Non-pigmented ciliary epithelial cell (primary cell): ENCODE data around the gene ZNF554.
"Not testable (repeated sequence)": the region's sequence is repeated elsewhere in the genome, so short reads cannot be mapped to it uniquely, and the experiment has no call there.

Source experiments
- DNase-seq: peaks from one replicate; pipeline ENCODE4 v3.0.0-alpha.2; 2010; ENCODE audit warnings: low read depth

ZNF554 gene

DNA sequence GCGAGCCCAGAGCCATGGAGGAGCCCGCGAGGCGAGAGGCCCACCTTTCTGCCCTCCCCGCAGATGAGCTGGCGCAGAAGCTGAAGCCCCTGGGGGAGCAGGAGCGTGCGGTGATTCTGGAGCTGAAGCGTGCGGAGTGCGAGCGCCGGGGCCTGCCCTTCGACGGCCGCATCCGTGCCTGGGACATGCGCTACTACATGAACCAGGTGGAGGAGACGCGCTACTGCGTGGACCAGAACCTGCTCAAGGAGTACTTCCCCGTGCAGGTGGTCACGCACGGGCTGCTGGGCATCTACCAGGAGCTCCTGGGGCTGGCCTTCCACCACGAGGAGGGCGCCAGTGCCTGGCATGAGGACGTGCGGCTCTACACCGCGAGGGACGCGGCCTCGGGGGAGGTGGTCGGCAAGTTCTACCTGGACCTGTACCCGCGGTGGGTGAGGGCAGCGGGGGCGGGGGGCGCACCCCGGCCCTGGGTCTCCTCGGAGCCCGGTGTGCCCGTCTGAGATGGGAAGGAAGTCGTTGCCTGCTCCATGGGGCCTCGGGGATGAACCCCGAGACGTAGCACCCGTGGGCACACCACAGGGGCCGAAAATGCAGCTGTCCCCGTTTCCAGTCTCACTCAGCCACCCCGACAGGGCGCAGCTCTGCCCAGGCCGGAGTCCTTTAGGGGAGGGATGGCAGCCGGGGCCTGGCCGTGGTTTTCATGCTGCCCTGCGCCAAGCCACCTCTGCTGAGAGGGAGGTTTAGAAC is 12.1 kb upstream of the ZNF554 start:
- no peak for DNase-seq

DNA sequence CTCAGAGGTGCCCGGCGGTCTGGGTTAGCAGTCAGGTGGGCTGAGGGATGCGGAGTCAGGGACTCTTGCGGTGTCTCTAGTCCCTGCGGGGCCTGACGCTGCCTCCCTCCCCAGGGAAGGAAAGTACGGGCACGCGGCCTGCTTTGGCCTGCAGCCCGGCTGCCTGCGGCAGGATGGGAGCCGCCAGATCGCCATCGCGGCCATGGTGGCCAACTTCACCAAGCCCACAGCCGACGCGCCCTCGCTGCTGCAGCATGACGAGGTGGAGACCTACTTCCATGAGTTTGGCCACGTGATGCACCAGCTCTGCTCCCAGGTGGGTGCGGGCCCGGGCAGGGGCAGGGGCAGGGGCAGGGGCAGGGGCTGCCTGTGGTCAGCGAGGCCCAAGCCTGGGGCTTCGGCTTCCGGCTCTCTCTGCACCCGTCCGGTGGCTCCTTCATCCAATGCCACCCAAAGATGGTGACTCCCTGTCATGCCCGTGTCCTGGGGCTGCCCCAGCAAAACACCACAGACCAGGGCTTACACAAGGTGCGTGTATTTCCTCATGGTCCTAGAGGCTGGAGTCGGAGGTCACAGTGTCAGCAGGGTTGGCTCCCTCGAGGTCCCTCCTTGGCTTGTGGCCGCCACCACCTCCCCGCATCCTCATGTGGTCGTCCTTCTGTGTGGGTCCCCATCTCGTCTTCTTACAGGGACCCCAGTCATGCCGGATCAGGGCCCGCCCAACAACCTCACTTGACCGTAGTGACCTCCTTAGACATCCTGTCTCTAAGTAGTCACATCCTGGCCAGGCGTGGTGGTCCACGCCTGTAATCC is 11.3 kb upstream of the ZNF554 start:
- DNase-seq, result no peak

DNA sequence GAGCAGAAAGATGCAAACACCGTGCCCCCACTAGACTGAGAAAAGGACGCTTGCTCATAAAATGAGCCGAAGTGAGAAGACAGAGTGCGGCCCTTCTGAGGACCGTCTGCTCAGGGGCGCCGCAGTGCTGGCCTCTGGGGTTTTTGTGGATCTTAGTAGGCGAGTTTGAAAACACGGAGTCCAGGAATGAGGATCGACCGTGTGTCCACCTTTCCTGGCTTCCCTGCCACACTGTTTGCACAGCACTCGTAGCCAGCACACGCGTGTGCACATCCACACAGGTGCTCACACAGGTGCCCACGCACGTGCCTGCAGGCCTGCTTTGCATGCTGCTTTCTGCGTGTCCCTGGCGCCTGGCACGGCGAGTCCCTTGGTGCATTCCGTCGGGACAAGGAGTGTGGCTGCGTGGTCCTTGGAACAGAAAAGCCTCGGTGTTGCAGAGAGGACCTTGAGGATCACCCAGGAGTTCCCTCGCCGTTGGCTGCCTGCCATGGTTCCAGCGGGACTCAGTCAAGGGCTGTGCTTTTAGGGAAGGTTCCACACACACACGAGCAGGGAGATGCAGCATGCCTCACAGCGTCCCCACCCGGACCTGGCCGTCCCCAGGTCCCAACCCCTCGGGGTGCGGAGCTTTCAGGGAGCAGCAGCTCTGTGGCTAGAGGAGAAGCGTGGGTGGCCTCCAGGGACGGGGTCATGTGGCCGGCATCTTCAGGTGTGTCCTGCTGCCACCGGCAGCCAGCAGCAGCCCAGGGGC is 10.1 kb upstream of the ZNF554 start:
- no peak for DNase-seq

DNA sequence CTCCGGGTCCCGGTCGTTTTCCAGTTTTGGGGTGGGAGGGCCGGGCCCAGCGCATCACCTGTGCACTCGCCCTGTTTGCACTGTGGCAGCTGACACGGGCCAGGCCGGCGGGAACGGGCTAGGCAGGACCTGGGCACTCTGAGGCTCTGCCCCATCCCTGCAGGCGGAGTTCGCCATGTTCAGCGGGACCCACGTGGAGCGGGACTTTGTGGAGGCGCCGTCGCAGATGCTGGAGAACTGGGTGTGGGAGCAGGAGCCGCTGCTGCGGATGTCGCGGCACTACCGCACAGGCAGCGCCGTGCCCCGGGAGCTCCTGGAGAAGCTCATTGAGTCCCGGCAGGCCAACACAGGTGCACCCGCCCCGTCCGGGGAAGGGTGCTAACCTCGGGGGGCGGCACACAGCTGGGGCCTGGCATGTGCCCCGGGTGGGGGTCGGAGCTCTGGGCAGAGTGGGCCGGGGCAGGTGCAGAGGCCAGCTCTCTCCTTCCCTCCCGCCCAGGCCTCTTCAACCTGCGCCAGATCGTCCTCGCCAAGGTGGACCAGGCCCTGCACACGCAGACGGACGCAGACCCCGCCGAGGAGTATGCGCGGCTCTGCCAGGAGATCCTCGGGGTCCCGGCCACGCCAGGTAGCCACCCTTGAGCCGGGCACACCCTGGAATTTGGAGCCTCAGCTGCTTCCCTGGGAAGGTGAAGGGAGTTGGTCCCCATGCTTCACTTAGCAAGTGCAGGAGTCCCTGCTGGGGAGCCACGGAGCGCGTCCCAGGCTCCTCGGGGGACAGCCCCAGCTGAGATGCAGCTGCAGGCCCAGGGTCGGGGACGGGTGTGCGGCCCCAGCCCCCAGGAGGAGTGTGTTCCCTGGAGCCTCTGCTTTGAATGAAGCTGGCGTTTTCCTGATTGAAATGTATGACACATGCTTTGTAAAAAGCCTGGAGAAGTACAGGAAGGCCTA is 9.3 kb upstream of the ZNF554 start:
- no peak for DNase-seq

GRCh38 chr19:2811221-2811722 is 8.4 kb upstream of the ZNF554 start:
- DNase-seq, result no peak

- no peak for DNase-seq
Measured at GRCh38 chr19:2811735-2812413, 7.8 kb upstream of the ZNF554 start.

DNA sequence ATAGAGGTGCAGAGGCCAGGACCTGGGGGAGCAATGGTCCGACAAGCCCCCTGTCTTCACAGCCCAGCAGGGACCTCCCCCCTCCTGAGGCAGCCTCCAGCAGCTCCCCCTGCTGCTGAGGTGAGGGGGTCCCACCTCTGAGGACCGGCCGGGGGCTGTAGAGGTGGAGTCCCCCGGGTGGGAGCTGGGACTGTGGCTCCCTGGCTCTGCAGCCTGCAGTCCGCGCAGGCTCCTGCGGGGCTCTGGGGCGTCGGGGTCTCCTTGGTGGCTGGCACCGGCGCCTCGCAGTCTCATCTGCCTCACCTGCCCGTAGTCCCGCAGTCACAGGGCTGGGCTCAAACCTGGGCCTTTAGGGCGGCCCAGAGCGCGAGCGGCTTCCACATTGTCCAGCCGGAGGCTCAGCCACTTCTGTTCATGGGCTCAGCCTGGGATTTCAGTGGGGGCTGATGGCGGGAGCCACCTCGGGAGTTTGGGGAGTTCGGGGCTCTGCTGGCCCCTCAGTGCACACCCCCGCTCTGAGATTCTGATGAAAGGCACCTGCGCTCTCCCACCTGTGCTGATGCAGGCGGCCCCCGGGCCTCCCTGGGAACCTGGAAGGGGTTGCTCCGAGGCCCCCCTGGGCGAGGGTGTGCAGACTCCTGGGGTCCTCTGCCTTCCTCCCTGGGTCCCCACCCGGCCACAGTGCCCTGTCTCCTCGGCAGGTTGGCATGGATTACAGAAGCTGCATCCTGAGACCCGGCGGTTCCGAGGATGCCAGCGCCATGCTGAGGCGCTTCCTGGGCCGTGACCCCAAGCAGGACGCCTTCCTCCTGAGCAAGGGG is 7.0 kb upstream of the ZNF554 start:
- no peak for DNase-seq

GRCh38 chr19:2813235-2814160 is 6.2 kb upstream of the ZNF554 start:
- no peak for DNase-seq

- no peak for DNase-seq
Measured at GRCh38 chr19:2814426-2814825, 5.2 kb upstream of the ZNF554 start.

DNA sequence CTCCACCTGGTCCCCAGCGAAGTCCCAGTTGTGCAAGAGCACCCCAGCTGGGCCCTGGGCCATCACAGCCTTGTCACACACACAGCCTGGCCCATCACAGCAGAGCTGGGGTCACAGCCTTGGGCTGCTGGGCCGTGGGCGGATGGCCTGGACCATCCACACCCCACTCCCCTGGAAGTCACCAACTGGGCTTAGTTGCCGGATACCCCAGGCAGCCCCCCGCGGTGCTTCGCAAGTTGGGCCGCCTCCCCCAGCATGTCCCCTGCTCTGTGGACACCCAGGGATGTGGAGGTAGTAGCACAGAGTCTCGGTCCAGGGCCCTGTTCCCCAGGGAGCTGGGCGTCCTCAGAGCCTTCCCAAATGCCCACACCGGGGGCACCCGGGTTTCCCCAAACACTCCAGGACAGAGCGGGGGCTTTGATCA is 4.5 kb upstream of the ZNF554 start:
- DNase-seq, result no peak

GRCh38 chr19:2815923-2816322 is 3.7 kb upstream of the ZNF554 start:
- no peak for DNase-seq

DNA sequence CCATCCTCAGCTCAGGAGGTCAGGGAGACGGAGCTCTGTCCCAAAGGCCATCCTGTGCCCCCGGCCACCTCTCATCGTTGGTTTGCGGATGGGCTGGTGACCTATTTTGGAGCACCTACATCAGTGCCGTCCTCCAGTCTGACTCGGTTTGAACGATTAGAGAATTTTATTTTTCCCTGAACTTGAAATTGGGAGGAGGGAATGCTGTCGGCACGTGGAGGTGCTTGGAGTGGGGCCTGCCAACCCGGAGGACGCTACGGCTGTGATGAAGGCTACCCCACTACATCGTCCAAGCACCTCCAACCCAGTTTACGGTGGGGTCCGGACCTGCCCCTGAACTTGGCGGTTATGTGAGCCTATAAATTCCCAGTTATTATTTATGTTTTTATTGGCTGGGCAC is 3.0 kb upstream of the ZNF554 start:
- DNase-seq, result no peak

DNA sequence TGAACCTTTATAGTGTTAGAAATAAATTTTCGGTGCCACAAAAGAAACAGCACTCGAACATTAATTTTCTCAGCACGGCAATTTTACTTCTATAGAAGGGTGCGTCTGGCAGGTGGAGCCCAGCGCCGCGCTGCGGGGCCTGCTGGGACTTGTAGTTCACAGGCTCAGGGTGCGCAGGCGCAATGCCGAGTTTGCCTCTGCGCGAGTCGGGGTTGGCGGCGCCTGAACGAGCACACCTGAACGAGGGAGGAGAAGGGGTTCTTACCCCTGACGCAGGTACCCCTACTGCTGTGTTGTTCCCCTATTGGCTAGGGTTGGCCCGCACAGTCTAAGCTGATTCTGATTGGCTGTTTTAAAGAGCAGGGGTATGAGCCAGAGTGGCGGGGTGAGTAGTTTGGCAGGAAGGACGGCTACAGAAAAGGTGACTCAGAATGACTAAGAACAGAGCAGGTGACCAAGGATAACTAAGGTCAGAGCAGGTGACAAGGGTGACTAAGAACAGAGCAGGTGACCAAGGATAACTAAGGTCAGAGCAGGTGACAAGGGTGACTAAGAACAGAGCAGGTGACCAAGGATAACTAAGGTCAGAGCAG is 2.3 kb upstream of the ZNF554 start:
- not testable (repeated sequence) for DNase-seq

GRCh38 chr19:2820112-2820702 is 539 bp downstream of the ZNF554 start:
- no peak for DNase-seq

- DNase-seq, result no peak
Measured at GRCh38 chr19:2822846-2823245, 3.2 kb downstream of the ZNF554 start.

DNA sequence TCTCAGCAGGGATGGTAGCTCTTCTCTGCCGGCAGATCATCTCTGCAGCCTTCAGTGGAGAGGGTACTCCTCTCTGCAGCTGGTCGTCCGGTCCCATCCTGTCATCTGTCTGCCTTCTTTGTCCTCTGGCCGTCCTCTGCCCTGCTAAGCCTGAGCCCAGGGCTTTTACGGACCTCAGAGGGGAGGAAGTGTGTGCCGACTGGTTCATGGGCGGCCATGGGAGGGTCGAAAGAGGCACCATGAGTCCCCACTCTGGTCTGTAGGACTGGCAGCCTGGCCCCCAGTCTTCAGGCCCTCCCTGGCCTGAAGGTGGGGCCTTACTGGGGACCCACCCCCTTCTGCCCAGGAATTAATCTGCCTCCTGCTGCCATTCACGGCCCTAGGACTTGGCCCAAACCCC is 4.0 kb downstream of the ZNF554 start:
- DNase-seq, result no peak

DNA sequence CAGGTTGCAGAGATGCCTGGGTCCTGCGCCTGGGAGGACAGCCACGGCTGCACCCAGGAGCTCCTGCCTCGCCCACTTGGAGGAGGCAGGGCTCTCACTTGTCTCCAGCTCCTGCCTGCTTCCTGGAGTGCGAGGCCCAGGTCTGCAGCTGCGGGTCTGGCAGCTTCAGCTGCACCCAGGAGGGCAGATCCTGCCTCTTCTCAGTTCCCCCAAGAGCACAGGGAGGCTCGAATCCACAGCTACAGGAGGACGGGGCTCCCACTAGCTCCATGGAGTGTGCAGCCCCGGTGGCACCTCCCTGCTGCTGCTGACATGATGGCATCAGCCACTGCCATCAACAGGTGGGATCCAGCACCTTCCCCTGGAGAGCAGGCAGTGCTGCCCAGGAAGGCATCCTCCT is 4.5 kb downstream of the ZNF554 start:
- no peak for DNase-seq

DNA sequence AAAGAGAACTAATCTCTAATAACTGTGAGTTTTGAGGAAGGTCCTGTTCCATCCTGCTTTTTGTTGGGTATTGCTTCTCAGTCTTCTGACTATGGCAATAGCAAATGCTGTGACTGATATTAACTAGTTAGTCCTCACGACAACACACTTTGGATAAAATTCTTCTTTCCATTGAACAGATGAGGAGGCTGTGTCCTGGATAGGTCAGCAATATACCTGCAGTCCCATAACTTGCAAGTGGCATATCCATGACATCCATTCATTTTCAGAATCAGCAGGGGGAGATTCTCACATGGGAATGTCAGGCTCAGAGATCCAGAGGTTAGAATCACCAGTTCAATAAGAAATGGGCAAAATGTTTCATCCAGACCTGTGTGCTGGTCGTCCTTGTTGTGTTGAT is 7.4 kb downstream of the ZNF554 start:
- no peak for DNase-seq
